ENCODE results near the gene BRD3OS.

Gene BRD3OS

DNA sequence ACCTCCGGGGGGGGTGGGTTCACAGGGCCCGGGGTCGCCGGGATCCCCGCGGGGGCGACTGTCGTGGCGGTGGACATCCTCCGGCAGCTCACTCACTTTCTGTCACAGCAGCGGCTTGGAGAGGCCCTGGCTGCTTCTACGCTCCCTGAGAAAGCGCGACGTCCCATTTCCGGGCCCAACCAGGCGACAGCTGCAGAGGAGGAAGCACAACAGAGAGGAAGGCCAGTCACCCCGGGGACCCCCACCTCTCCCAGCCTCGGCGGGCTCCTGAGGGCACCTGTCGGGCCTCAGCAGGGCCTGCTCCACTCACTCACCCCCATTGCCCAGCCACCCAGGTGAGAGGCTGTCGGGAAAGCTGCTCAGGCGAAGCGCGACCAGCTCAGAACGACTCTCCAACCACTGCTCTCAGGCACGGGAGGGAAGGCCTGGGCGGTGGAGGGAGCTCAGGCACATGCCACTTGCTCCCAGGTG lies 28.2 kb downstream of the BRD3OS start:
- no peak overlapping the region for H3K27ac ChIP-seq (ENCODE audit: poor library complexity, severe bottlenecking)
- TF ChIP-seq, protein P1, sequence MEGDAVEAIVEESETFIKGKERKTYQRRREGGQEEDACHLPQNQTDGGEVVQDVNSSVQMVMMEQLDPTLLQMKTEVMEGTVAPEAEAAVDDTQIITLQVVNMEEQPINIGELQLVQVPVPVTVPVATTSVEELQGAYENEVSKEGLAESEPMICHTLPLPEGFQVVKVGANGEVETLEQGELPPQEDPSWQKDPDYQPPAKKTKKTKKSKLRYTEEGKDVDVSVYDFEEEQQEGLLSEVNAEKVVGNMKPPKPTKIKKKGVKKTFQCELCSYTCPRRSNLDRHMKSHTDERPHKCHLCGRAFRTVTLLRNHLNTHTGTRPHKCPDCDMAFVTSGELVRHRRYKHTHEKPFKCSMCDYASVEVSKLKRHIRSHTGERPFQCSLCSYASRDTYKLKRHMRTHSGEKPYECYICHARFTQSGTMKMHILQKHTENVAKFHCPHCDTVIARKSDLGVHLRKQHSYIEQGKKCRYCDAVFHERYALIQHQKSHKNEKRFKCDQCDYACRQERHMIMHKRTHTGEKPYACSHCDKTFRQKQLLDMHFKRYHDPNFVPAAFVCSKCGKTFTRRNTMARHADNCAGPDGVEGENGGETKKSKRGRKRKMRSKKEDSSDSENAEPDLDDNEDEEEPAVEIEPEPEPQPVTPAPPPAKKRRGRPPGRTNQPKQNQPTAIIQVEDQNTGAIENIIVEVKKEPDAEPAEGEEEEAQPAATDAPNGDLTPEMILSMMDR (IDR thresholded peaks at IDR 0.05; ENCODE audit: poor library complexity, severe bottlenecking) = no peak
- peaks cover 17% of the 10 kb centered on the region for H3K4me1 ChIP-seq (ENCODE audit: insufficient read depth, poor library complexity, severe bottlenecking)
- no peak overlapping the region for H3K4me3 ChIP-seq (ENCODE audit: severe bottlenecking)
- peaks cover 33% of the 10 kb centered on the region for H3K36me3 ChIP-seq (ENCODE audit: low read depth)
- no peaks in the 10 kb centered on the region for H3K9me3 ChIP-seq (ENCODE audit: severe bottlenecking)
- ATAC-seq (ENCODE audit: low read depth) (no peak), DNase-seq (ENCODE audit: low spot score) (peak; percentile 61)
- no peaks in the 10 kb centered on the region for H3K27me3 ChIP-seq (ENCODE audit: insufficient read depth, poor library complexity, severe bottlenecking)

DNA sequence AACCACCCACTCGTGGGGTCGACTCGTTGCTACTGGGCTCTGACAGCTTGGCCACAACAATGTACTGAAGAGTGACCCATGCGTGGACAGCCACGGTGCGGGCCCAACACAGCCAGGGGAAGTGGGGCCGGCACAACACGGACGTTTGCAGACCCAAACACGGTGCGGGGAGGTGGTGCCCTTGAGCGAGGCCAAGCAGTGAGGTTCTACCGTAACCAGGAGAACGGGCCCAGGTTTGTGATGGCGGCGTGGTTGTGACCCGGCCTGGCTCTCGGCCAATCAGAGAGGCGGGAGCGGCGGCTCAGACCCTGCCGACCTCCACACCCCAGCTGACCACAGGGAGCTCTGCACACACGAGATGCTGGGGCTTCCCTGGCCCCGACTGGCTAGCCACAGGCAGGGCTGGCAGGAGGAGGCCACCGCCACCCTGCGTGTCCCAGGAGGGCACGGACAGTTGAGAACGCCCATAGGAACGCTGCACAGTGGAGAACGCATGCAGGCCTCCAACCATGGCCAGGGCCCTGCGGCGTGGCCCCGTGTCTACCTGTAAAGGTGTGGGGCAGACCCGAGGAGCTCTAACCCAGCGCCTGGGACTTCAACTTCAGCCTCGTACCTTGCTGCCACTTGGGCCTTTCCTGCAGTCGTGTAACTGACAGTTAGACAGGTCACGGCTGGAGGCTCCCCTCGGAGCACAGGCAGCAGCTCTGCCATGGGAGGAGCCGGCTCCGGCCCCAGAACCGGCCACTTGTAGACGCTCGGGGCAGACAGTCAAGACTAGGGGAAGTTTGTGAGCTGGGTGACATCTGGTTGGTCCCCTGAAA lies 28.9 kb downstream of the BRD3OS start:
- H3K36me3 ChIP-seq (ENCODE audit: low read depth) = peaks cover 28% of the 10 kb centered on the region
- H3K9me3 ChIP-seq (ENCODE audit: severe bottlenecking) = no peaks in the 10 kb centered on the region
- H3K4me1 ChIP-seq (ENCODE audit: insufficient read depth, poor library complexity, severe bottlenecking) = peaks cover 24% of the 10 kb centered on the region
- H3K27me3 ChIP-seq (ENCODE audit: insufficient read depth, poor library complexity, severe bottlenecking) = no peaks in the 10 kb centered on the region
- DNase-seq (ENCODE audit: low spot score) = peak; percentile 61
- no peak overlapping the region for H3K27ac ChIP-seq (ENCODE audit: poor library complexity, severe bottlenecking)
- no peak for ATAC-seq (ENCODE audit: low read depth)
- TF ChIP-seq, protein P1 (IDR thresholded peaks at IDR 0.05; ENCODE audit: poor library complexity, severe bottlenecking) = no peak
- no peak overlapping the region for H3K4me3 ChIP-seq (ENCODE audit: severe bottlenecking)

GRCh38 chr9:134054891-134055811 lies 29.9 kb downstream of the BRD3OS start:
- DNase-seq (ENCODE audit: low spot score) (peak; percentile 59), ATAC-seq (ENCODE audit: low read depth) (no peak)
- Histone ChIP-seq H3K4me3 (ENCODE audit: severe bottlenecking) (no peak overlapping the region), H3K27me3 (ENCODE audit: insufficient read depth, poor library complexity, severe bottlenecking) (no peaks in the 10 kb centered on the region), H3K9me3 (ENCODE audit: severe bottlenecking) (no peaks in the 10 kb centered on the region), H3K27ac (ENCODE audit: poor library complexity, severe bottlenecking) (peak overlapping the region; percentile 61), H3K36me3 (ENCODE audit: low read depth) (peaks cover 25% of the 10 kb centered on the region), H3K4me1 (ENCODE audit: insufficient read depth, poor library complexity, severe bottlenecking) (peaks cover 24% of the 10 kb centered on the region)
- TF ChIP-seq, protein P1 (IDR thresholded peaks at IDR 0.05; ENCODE audit: poor library complexity, severe bottlenecking) = no peak

DNA sequence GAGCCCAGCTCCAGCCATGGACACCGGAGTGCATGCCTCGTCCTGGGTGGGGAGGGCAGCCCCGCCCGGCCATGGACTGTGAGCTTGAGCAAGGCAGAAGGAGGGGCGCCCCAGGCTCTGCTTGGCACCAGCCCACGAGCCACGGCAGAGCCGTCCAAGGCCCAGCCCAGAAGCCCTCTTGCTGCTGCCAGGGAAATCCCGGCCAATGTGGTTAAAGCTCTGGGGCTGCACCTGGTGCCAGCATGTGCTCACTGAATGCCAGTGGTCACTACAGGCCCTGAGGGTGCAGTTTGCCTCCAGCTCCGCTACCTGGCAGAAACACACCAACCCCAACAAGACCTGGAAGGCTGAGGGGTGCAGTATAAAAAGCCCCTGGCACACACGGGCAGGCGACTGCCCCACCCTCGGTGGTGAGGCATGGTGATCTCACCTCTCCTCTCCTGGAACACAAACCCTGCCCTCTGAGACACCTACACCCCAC lies 30.7 kb downstream of the BRD3OS start:
- TF ChIP-seq, protein P1 (IDR thresholded peaks at IDR 0.05; ENCODE audit: poor library complexity, severe bottlenecking) = no peak
- Histone ChIP-seq H3K4me3 (ENCODE audit: severe bottlenecking) (no peak overlapping the region), H3K4me1 (ENCODE audit: insufficient read depth, poor library complexity, severe bottlenecking) (peaks cover 24% of the 10 kb centered on the region), H3K36me3 (ENCODE audit: low read depth) (peaks cover 19% of the 10 kb centered on the region), H3K27me3 (ENCODE audit: insufficient read depth, poor library complexity, severe bottlenecking) (no peaks in the 10 kb centered on the region), H3K27ac (ENCODE audit: poor library complexity, severe bottlenecking) (peak overlapping the region; percentile 61), H3K9me3 (ENCODE audit: severe bottlenecking) (no peaks in the 10 kb centered on the region)
- DNase-seq (ENCODE audit: low spot score) (peak; percentile 84), ATAC-seq (ENCODE audit: low read depth) (peak; percentile 81)

All from RWPE2 (cell line).